ENCODE measurements around the gene CNOT6.

DNA sequence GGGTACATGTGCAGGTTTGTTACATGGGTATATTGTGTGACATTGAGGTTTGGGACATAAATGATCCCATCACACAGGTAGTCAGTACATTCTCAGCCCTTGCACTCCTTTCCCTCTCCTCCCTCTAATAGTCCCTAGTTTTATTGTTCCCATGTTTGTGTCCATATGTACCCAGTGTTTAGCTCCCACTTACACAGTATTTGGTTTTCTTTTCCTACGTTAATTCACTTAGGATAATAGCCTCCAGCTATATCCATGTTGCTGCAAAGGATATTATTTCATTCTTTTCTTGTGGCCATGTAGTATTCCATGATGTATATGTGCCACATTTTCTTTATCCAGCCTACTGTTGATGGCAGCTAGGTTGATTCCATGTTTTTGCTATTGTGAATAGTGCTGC, 27.4 kb downstream of the CNOT6 start:
- TF ChIP-seq, protein P1, sequence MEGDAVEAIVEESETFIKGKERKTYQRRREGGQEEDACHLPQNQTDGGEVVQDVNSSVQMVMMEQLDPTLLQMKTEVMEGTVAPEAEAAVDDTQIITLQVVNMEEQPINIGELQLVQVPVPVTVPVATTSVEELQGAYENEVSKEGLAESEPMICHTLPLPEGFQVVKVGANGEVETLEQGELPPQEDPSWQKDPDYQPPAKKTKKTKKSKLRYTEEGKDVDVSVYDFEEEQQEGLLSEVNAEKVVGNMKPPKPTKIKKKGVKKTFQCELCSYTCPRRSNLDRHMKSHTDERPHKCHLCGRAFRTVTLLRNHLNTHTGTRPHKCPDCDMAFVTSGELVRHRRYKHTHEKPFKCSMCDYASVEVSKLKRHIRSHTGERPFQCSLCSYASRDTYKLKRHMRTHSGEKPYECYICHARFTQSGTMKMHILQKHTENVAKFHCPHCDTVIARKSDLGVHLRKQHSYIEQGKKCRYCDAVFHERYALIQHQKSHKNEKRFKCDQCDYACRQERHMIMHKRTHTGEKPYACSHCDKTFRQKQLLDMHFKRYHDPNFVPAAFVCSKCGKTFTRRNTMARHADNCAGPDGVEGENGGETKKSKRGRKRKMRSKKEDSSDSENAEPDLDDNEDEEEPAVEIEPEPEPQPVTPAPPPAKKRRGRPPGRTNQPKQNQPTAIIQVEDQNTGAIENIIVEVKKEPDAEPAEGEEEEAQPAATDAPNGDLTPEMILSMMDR (conservative IDR thresholded peaks at IDR 0.05 in 1 of 2, IDR thresholded peaks at IDR 0.05 in 1 of 2; ENCODE audit: low read depth in 1 of 2, low read length in 2 of 2) = no peak
- TF ChIP-seq EZH2 (IDR thresholded peaks at IDR 0.05; ENCODE audit: low read length, missing control alignments) = no peak

All from fibroblast of lung (primary cell).